PFSK-1 (cell line): ENCODE measurements around the gene LRRC36.

ENCODE experiments used
- POLR2AphosphoS5 ChIP-seq: IDR thresholded peaks from 2 replicates; pipeline ENCODE4 v1.6.1; 2012; ENCODE audit warnings: low read depth, mild to moderate bottlenecking, control low read depth, low read length, moderate library complexity
- TAF1 ChIP-seq: IDR thresholded peaks from 2 replicates; pipeline ENCODE4 v1.6.1; 2012; ENCODE audit warnings: low read length, control low read depth, borderline replicate concordance; ENCODE audit not compliant: insufficient read depth

DNA sequence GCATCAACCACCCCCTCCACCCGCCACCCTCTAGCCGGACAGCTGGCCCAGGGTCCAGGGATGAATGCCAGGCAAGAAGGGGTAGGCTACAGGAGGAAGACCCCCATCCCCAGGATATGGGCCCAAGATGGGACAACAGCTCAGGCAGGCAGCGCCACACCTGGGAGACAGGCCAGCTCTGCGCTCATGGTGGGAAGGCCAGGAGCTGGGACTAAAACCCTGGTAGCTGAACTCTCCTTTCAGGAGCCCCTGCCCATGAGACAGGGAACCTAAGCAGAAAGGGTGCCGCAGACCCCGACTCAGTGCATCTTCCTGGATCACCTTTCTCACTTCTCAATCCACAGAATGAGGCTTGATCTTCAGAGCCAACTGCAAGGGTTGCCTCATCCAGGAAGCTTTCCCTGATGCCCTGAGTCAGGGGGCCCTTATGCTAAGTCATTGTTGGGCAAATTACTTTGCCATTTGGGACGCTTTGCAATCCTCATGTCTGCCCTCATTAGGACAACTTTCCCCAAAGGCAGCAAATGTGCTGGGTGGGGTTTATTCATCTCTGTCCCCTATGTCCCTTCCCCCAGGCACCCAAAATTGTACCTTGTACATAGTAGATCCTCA lies 80.7 kb downstream of the LRRC36 start:
- TF ChIP-seq POLR2AphosphoS5: no peak
- TF ChIP-seq TAF1: no peak
